Lower leg skin (tissue), 3 donors: ENCODE data around the gene TMPRSS11D.

ENCODE experiments used
- POLR2A ChIP-seq, 2 donors: fragments of 450-650 bp; IDR thresholded peaks; one replicate each; pipeline ENCODE4 v1.6.1; 2016 to 2017; ENCODE audit warnings: antibody characterized with exemption in 2 of 2, mild to moderate bottlenecking in 1 of 2, moderate library complexity in 1 of 2
- TF ChIP-seq, protein P1 (sequence below), 3 donors: fragments of 450-650 bp; IDR thresholded peaks; one replicate each; pipeline ENCODE4 v1.5.1; 2016; ENCODE audit warnings: antibody characterized with exemption in 3 of 3, mild to moderate bottlenecking in 3 of 3, moderate library complexity in 2 of 3

DNA sequence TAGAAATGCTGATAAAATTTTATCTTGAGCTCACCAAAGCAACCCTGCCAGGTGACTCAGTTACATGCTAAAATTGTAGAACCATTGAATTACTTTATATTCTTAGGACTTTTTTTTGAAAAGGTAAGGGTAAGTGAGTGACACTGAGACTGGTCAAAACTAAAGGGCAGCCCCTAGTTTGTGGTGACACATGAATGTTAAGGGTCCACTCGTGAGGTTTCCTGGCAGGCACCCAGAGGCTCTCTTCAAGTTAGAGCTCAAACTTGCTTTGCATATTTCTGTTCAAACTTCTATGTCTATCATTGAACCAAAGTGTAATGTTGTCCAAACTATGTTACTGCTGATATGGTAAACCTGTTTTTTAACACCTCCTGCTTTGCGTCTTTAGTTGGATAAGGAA, 30.5 kb downstream of the TMPRSS11D start:
- TF ChIP-seq, protein P1, sequence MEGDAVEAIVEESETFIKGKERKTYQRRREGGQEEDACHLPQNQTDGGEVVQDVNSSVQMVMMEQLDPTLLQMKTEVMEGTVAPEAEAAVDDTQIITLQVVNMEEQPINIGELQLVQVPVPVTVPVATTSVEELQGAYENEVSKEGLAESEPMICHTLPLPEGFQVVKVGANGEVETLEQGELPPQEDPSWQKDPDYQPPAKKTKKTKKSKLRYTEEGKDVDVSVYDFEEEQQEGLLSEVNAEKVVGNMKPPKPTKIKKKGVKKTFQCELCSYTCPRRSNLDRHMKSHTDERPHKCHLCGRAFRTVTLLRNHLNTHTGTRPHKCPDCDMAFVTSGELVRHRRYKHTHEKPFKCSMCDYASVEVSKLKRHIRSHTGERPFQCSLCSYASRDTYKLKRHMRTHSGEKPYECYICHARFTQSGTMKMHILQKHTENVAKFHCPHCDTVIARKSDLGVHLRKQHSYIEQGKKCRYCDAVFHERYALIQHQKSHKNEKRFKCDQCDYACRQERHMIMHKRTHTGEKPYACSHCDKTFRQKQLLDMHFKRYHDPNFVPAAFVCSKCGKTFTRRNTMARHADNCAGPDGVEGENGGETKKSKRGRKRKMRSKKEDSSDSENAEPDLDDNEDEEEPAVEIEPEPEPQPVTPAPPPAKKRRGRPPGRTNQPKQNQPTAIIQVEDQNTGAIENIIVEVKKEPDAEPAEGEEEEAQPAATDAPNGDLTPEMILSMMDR (IDR thresholded peaks at IDR 0.05), result no peak
- TF ChIP-seq POLR2A (IDR thresholded peaks at IDR 0.05), result no peak
